ENCODE data around the gene GK.

DNA sequence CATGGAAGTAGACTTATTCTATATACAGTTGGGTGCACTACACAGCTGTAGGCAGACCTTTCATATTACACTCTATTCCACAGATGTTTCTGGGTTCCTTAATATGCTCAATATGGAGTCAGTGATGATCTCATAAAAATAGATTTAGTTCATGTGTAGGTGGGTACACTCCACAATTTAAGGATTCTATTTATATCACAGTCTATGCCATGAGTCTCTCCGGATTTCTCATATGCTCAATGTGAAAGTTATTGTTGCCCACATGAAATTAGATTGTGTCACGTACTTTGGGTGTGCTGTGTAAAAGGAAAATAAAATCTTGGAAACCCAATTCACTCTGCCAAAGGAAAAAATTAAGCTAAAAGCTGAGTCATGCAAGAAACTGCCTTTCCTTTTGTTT lies 43.2 kb upstream of the GK start:
- TF ChIP-seq, protein P1, sequence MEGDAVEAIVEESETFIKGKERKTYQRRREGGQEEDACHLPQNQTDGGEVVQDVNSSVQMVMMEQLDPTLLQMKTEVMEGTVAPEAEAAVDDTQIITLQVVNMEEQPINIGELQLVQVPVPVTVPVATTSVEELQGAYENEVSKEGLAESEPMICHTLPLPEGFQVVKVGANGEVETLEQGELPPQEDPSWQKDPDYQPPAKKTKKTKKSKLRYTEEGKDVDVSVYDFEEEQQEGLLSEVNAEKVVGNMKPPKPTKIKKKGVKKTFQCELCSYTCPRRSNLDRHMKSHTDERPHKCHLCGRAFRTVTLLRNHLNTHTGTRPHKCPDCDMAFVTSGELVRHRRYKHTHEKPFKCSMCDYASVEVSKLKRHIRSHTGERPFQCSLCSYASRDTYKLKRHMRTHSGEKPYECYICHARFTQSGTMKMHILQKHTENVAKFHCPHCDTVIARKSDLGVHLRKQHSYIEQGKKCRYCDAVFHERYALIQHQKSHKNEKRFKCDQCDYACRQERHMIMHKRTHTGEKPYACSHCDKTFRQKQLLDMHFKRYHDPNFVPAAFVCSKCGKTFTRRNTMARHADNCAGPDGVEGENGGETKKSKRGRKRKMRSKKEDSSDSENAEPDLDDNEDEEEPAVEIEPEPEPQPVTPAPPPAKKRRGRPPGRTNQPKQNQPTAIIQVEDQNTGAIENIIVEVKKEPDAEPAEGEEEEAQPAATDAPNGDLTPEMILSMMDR (IDR thresholded peaks at IDR 0.05; ENCODE audit: low read length), result no peak
- no peak for TF ChIP-seq EZH2 (IDR thresholded peaks at IDR 0.05; ENCODE audit: borderline replicate concordance, low read length)
